ENCODE data around the gene LECT2.

- TF ChIP-seq CTCF (IDR thresholded peaks at IDR 0.05) (no peak), ZFX (IDR thresholded peaks at IDR 0.05; ENCODE audit: borderline replicate concordance) (no peak)
Observed at GRCh38 chr5:135937245-135937911, 17.4 kb downstream of the LECT2 start.

Measured in 22Rv1 (cell line).